OCI-LY3 (cell line): ENCODE results near the gene UCN3.

Source experiments
- H2AFZ ChIP-seq: fragments of 200-600, 300-600 bp; shearing (Covaris generic); 2 replicates; pipeline ENCODE4 v1.6.0; 2014; ENCODE audit warnings: antibody characterized with exemption, low read depth, low read length
- H3K27ac ChIP-seq: fragments of 200-600, 300-600 bp; sonication (generic); 2 replicates; pipeline ENCODE4 v1.5.1; 2014; ENCODE audit warnings: mild to moderate bottlenecking, low read length, moderate library complexity, mixed read lengths
- H3K27me3 ChIP-seq: fragments of 200-600, 300-600 bp; sonication (generic); 2 replicates; pipeline ENCODE4 v1.6.1; 2014; ENCODE audit warnings: low read depth, low read length, mixed read lengths
- H3K36me3 ChIP-seq: fragments of 200-600, 300-600 bp; sonication (generic); replicated peaks from 2 replicates; pipeline ENCODE3; 2014; ENCODE audit warnings: low read depth, low read length, mixed read lengths
- H3K4me1 ChIP-seq: fragments of 300-600, 200-600 bp; sonication (generic); 2 replicates; pipeline ENCODE4 v1.6.1; 2014; ENCODE audit warnings: low read length, mixed read lengths
- H3K4me2 ChIP-seq: fragments of 200-600, 300-600 bp; sonication (generic); 2 replicates; pipeline ENCODE4 v1.6.1; 2014; ENCODE audit warnings: low read length, mixed read lengths
- H3K4me3 ChIP-seq: fragments of 300-600, 200-600 bp; sonication (generic); 2 replicates; pipeline ENCODE4 v1.5.1; 2014; ENCODE audit warnings: antibody characterized with exemption, mild to moderate bottlenecking, low read length, moderate library complexity
- H3K79me2 ChIP-seq: fragments of 300-600, 200-600 bp; shearing (Covaris generic); 2 replicates; pipeline ENCODE4 v1.6.1; 2014; ENCODE audit warnings: mild to moderate bottlenecking, low read length, mixed read lengths
- H3K9ac ChIP-seq: fragments of 300-600, 200-600 bp; shearing (Covaris generic); 2 replicates; pipeline ENCODE4 v1.6.0; 2014; ENCODE audit warnings: mild to moderate bottlenecking, low read length, moderate library complexity
- H3K9me3 ChIP-seq: fragments of 200-600, 300-600 bp; shearing (Covaris generic); 2 replicates; pipeline ENCODE4 v1.6.1; 2014; ENCODE audit warnings: low read length, mixed read lengths; ENCODE audit not compliant: insufficient read depth
- H4K20me1 ChIP-seq: fragments of 200-600, 300-600 bp; sonication (generic); 2 replicates; pipeline ENCODE4 v1.6.1; 2016; ENCODE audit warnings: low read length, mixed read lengths; ENCODE audit not compliant: insufficient read depth
- CTCF ChIP-seq: fragments of 200-600, 300-600 bp; sonication (generic); IDR thresholded peaks from 2 replicates; pipeline ENCODE4 v1.5.1; 2014; ENCODE audit warnings: antibody characterized with exemption, low read length, low read depth
- EZH2phosphoT487 ChIP-seq: fragments of 200-600 bp; shearing (Covaris generic); IDR thresholded peaks from 2 replicates; pipeline ENCODE4 v1.6.1; 2018; ENCODE audit warnings: antibody characterized with exemption, mixed run types, low read depth

UCN3 gene

GRCh38 chr10:5338010-5338409, 26.8 kb upstream of the UCN3 start:
- Histone ChIP-seq H3K79me2 (no peaks in the 10 kb centered on the region), H3K27me3 (peaks cover 9% of the 10 kb centered on the region), H3K27ac (no peak overlapping the region), H3K9ac (no peak overlapping the region), H3K4me1 (peaks cover 7% of the 10 kb centered on the region), H2AFZ (no peak overlapping the region), H4K20me1 (no peaks in the 10 kb centered on the region), H3K9me3 (no peaks in the 10 kb centered on the region), H3K4me2 (no peak overlapping the region), H3K36me3 (no peaks in the 10 kb centered on the region), H3K4me3 (no peak overlapping the region)
- no peak for TF ChIP-seq CTCF
- TF ChIP-seq EZH2phosphoT487 = no peak

DNA sequence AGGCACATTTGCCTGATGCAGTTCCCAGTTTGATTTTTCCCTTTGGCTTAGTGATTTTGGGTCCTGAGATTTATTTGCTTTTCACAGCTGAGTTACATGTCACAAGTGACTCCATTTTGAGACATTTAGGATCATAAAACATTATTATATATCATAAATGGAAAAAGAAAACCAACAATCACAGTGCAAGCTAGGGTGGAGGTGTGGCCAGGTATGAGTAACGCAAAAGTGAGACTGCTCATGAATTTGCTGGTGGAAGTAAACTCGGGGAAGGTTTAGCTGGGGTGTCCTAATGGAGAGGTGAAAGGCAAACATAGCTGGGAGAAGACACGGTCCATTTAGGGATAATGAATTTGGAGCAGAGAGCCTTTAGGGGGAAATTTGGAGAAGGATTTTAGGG, 21.7 kb upstream of the UCN3 start:
- Histone ChIP-seq H3K4me1 (no peaks in the 10 kb centered on the region), H3K9ac (no peak overlapping the region), H3K36me3 (no peaks in the 10 kb centered on the region), H3K9me3 (no peaks in the 10 kb centered on the region), H3K4me2 (no peak overlapping the region), H4K20me1 (no peaks in the 10 kb centered on the region), H3K79me2 (no peaks in the 10 kb centered on the region), H3K27me3 (peaks cover 4% of the 10 kb centered on the region; the same call in 1 of the 2 replicates), H2AFZ (no peak overlapping the region), H3K27ac (no peak overlapping the region), H3K4me3 (no peak overlapping the region)
- TF ChIP-seq CTCF (no peak), EZH2phosphoT487 (no peak)

DNA sequence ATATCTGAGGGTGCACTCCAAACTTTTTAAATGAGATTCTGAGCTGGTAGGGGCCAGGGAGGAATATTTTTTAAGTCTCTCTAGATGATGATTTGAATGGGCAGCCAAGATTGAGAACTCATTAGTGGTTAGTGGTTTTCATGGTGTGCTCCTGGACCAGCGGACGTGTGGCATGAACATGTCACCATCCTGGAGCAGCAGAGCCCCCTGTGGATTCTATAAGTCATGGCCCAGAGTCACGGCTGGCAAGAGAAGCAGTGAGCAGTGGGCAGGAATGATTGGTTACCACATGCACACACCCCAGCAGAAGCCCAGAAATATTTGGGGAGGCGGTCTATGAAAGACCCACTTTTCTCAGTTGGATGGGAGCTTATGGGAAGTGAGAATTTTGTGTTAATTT, 21.2 kb upstream of the UCN3 start:
- no peaks in the 10 kb centered on the region for H3K79me2 ChIP-seq
- no peaks in the 10 kb centered on the region for H3K9me3 ChIP-seq
- no peak overlapping the region for H3K4me2 ChIP-seq
- H2AFZ ChIP-seq = no peak overlapping the region
- no peaks in the 10 kb centered on the region for H3K36me3 ChIP-seq
- TF ChIP-seq EZH2phosphoT487 (no peak), CTCF (no peak)
- H3K9ac ChIP-seq = no peak overlapping the region
- peaks cover 6% of the 10 kb centered on the region; the same call in 1 of the 2 replicates for H3K27me3 ChIP-seq
- H4K20me1 ChIP-seq = no peaks in the 10 kb centered on the region
- no peak overlapping the region for H3K27ac ChIP-seq
- H3K4me3 ChIP-seq = no peak overlapping the region
- no peaks in the 10 kb centered on the region for H3K4me1 ChIP-seq

- TF ChIP-seq CTCF = no peak
- TF ChIP-seq EZH2phosphoT487 = no peak
- Histone ChIP-seq H3K4me3 (no peak overlapping the region), H3K27me3 (peaks cover 7% of the 10 kb centered on the region; the same call in 1 of the 2 replicates), H3K79me2 (no peaks in the 10 kb centered on the region), H3K9me3 (no peaks in the 10 kb centered on the region), H4K20me1 (no peaks in the 10 kb centered on the region), H3K9ac (no peak overlapping the region), H2AFZ (no peak overlapping the region), H3K27ac (no peak overlapping the region), H3K36me3 (no peaks in the 10 kb centered on the region), H3K4me1 (no peaks in the 10 kb centered on the region), H3K4me2 (no peak overlapping the region)
Measured at GRCh38 chr10:5343979-5344378, 20.8 kb upstream of the UCN3 start.
